Liver (tissue), 3 donors: ENCODE data around the gene CCR9.

Source experiments
- GABPA ChIP-seq, 2 donors: IDR thresholded peaks in 1 of 2; conservative IDR thresholded peaks in 1 of 2; 2 replicates each; pipeline ENCODE4 v1.6.1; 2016; ENCODE audit warnings: antibody characterized with exemption in 2 of 2, mild to moderate bottlenecking in 1 of 2, moderate library complexity in 1 of 2
- HNF4A ChIP-seq, 2 donors: conservative IDR thresholded peaks; 2 replicates each; pipeline ENCODE4 v1.6.1; 2016; ENCODE audit warnings: antibody characterized with exemption in 2 of 2, mild to moderate bottlenecking in 2 of 2
- JUND ChIP-seq, 2 donors: IDR thresholded peaks; 2 replicates each; pipeline ENCODE4 v1.6.1; 2016; ENCODE audit warnings: antibody characterized with exemption in 2 of 2
- RAD21 ChIP-seq, 2 donors: IDR thresholded peaks; 2 replicates each; pipeline ENCODE4 v1.6.1; 2016; ENCODE audit warnings: antibody characterized with exemption in 2 of 2, mild to moderate bottlenecking in 2 of 2
- SP1 ChIP-seq: IDR thresholded peaks from 2 replicates; pipeline ENCODE4 v1.6.1; 2018; ENCODE audit warnings: antibody characterized with exemption, mild to moderate bottlenecking
- TAF1 ChIP-seq: conservative IDR thresholded peaks from 2 replicates; pipeline ENCODE4 v1.6.1; 2016; ENCODE audit warnings: antibody characterized with exemption, mild to moderate bottlenecking
- YY1 ChIP-seq: IDR thresholded peaks from 2 replicates; pipeline ENCODE4 v1.6.1; 2016; ENCODE audit warnings: antibody characterized with exemption, mild to moderate bottlenecking
- TF ChIP-seq, protein P1 (sequence below): fragments of 150-350 bp; IDR thresholded peaks from 2 replicates; pipeline ENCODE4 v1.5.1; 2017; ENCODE audit warnings: improper control_type of control experiment, low read depth, low read length; ENCODE audit not compliant: missing input control
- TF ChIP-seq, protein P2 (sequence below): IDR thresholded peaks from 2 replicates; pipeline ENCODE4 v1.6.1; 2016; ENCODE audit warnings: antibody characterized with exemption
- TF ChIP-seq, protein P3 (sequence below): IDR thresholded peaks from 2 replicates; pipeline ENCODE4 v1.6.1; 2016; ENCODE audit warnings: antibody characterized with exemption
- TF ChIP-seq, protein P4 (sequence below): IDR thresholded peaks from 2 replicates; pipeline ENCODE4 v1.6.1; 2016; ENCODE audit warnings: antibody characterized with exemption
- donor health status: healthy.
- donor health status: healthy.

DNA sequence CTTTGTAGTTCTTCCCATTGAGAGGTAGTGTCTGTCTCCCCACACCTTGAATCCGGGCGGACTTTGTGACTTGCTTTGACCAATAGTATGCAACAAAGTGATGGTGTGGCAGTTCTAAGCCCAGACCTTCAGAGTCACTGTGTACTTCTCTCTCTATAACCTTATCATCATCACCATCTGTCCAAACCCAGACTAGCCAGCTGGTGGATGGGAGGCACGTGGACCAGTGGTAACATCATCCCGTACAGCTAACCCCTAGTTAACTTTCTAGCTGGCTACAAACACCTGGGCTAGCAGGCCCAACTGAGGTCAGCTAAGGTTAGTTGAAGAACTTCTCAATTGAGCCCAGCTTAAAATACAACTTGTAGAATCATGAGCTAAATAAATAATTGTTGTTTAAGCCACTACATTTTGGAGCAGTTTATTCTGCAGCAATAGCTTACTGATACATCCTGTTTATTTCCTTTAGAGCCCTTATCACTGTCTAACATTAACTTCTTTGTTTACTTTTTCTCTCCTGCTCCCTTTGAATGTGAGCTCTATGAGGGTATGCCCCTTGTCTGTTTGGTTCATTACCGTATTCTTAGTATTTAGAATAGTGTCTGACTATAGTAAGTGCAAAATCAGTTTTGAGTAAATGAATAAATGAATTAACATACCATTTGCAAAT lies 11.5 kb upstream of the CCR9 start:
- TF ChIP-seq, protein P1, sequence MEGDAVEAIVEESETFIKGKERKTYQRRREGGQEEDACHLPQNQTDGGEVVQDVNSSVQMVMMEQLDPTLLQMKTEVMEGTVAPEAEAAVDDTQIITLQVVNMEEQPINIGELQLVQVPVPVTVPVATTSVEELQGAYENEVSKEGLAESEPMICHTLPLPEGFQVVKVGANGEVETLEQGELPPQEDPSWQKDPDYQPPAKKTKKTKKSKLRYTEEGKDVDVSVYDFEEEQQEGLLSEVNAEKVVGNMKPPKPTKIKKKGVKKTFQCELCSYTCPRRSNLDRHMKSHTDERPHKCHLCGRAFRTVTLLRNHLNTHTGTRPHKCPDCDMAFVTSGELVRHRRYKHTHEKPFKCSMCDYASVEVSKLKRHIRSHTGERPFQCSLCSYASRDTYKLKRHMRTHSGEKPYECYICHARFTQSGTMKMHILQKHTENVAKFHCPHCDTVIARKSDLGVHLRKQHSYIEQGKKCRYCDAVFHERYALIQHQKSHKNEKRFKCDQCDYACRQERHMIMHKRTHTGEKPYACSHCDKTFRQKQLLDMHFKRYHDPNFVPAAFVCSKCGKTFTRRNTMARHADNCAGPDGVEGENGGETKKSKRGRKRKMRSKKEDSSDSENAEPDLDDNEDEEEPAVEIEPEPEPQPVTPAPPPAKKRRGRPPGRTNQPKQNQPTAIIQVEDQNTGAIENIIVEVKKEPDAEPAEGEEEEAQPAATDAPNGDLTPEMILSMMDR = no peak
- TF ChIP-seq, protein P2, sequence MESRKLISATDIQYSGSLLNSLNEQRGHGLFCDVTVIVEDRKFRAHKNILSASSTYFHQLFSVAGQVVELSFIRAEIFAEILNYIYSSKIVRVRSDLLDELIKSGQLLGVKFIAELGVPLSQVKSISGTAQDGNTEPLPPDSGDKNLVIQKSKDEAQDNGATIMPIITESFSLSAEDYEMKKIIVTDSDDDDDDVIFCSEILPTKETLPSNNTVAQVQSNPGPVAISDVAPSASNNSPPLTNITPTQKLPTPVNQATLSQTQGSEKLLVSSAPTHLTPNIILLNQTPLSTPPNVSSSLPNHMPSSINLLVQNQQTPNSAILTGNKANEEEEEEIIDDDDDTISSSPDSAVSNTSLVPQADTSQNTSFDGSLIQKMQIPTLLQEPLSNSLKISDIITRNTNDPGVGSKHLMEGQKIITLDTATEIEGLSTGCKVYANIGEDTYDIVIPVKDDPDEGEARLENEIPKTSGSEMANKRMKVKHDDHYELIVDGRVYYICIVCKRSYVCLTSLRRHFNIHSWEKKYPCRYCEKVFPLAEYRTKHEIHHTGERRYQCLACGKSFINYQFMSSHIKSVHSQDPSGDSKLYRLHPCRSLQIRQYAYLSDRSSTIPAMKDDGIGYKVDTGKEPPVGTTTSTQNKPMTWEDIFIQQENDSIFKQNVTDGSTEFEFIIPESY = no peak
- TF ChIP-seq TAF1 = no peak
- TF ChIP-seq RAD21 (IDR thresholded peaks at IDR 0.05) = no peak
- TF ChIP-seq, protein P3, sequence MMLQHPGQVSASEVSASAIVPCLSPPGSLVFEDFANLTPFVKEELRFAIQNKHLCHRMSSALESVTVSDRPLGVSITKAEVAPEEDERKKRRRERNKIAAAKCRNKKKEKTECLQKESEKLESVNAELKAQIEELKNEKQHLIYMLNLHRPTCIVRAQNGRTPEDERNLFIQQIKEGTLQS = no peak
- TF ChIP-seq, protein P4, sequence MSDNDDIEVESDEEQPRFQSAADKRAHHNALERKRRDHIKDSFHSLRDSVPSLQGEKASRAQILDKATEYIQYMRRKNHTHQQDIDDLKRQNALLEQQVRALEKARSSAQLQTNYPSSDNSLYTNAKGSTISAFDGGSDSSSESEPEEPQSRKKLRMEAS = no peak
- no peak for TF ChIP-seq YY1
- no peak for TF ChIP-seq JUND (IDR thresholded peaks at IDR 0.05)
- TF ChIP-seq GABPA (IDR thresholded peaks at IDR 0.05 in 1 of 2, conservative IDR thresholded peaks at IDR 0.05 in 1 of 2) = no peak
- TF ChIP-seq HNF4A (conservative IDR thresholded peaks at IDR 0.05) = no peak
- no peak for TF ChIP-seq SP1
